Raji (cell line): ENCODE measurements around the gene TCERG1L.

ENCODE experiments used
- POLR2A ChIP-seq: IDR thresholded peaks from 2 replicates; pipeline ENCODE4 v1.6.1; 2011; ENCODE audit warnings: low read depth, low read length, control low read depth; ENCODE audit not compliant: insufficient read depth

Gene TCERG1L

GRCh38 chr10:131249955-131250344 lies 61.6 kb downstream of the TCERG1L start:
- TF ChIP-seq POLR2A: no peak

DNA sequence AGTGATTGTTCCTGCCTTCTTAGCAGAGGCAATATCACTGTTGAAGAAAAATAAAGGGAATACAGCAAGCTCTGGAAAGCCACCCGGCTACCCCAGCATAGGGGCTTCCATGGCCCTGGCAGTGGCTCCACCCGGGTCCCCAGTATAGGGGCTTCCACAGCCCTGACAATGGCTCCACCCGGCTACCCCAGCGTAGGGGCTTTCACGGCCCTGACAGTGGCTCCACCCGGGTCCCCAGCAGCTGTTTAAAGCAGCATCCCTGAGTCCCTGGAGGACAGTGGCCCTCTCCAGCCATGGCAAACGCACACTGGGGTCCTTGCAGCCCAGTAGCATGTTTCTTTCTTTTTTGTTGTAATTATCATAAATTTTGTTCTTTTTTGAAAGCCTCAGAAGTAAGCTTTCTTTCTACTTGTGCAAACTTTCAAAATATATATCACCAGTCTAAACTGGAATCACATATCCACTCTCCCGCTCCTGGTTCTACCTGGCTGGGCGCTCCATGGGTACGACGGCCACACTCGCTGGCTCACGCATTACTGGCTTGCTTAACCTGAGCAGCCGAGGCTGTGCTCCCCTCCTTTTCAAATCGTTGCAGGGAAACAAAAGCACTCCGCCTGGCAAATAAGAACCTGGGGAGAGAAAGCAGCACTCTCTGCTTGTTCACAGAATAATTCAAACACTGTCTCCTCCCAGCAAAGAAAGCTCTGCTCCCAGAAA lies 62.1 kb downstream of the TCERG1L start:
- no peak for TF ChIP-seq POLR2A

DNA sequence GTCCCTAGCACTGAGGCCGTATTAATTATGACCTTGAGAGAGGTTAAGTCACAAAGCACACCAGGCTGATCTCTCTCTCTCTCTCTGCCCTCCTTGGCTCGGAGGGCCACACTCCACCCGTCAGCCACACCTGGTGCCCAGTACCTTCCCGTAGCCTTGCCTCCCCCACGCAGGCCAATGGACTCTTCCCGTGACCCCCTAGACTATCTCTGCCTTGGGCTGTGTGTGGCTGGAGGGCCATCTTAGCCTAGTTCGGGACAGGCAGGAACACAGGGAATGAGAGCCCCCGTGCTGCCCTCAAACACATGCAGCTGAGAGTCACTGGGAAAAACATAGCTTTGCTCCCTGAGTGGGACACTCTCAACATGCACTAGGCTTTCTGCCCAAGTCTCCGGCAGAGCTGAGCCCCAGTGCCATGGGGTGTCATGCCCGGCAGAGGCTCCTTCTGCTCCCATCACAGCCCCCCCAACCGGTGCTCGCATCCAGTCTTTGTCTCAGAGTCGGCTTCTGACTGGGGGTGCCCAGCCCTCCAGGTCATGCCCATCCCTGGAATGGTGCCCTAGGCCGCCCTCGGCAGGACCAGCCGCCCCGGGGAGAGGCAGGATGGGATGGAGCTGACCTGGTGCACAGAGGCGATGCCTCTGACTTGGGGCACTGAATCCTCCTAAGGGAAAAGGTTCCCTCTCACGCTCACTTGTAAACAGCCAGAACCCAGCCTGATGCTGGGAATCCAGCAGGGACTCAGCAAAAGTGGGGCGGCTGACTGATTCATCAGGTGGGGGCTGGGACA lies 63.0 kb downstream of the TCERG1L start:
- no peak for TF ChIP-seq POLR2A

DNA sequence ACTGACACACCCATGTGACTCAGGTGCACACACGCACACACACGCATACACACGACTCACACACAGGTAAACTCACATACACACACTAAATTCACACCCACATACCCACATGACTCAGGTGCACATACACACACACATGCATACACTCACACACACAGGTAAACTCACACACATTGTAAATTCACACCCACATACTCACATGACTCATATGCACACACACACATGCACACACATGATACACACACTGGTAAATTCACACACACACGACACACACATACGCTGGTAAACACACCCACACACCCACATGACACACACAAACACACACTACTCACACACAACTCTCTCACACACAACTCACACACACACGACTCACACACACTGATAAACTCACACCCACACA lies 63.6 kb downstream of the TCERG1L start:
- TF ChIP-seq POLR2A: no peak

- no peak for TF ChIP-seq POLR2A
These were observed 64.7 kb downstream of the TCERG1L start for GRCh38 chr10:131246775-131247174.

DNA sequence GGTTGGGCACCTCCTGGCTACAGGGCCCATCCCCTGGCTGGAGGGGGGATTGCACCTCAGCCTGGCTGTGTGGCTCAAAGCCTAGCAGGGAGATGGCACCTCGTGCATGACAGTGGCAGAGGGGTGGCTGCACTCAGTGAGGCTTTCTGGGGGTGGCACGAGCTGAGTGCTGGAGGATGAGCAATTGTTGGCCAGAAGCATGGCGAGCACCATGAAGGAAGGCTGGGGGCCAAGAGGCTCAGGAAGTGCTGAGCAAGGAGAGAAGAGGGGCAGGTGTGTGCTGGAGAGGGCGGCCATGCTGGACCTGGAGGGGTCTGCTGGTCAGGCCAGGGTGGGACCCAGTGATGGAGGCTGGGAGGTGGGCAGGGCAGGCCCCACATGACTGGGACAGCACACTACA lies 65.4 kb downstream of the TCERG1L start:
- TF ChIP-seq POLR2A: no peak

GRCh38 chr10:131245475-131246059 lies 66.0 kb downstream of the TCERG1L start:
- TF ChIP-seq POLR2A: no peak

- TF ChIP-seq POLR2A: no peak
These were observed 66.7 kb downstream of the TCERG1L start for GRCh38 chr10:131244836-131245235.

GRCh38 chr10:131243076-131243475 lies 68.4 kb downstream of the TCERG1L start:
- TF ChIP-seq POLR2A: no peak

- TF ChIP-seq POLR2A: no peak
These were observed 69.5 kb downstream of the TCERG1L start for GRCh38 chr10:131242007-131242406.

GRCh38 chr10:131240691-131241090 lies 70.8 kb downstream of the TCERG1L start:
- no peak for TF ChIP-seq POLR2A

DNA sequence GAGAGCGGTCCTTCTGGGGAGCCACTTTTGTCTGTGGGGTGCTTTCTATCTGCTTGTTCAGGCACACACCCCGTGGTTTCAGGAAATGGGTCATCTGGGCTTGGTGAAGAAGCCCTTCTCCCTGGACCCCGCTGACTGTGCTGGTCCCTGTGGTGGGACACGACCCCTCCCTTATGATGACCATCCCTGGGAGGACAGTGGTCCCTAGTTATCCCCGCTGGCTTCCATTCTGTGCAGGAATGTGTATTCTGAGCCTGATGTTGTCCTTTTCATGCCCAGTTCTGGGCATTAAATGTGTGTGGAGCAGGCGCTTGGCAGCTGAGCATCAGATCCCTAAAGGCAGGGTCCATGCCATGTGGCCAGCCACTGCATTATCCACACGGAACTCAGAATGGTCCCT lies 71.6 kb downstream of the TCERG1L start:
- no peak for TF ChIP-seq POLR2A

DNA sequence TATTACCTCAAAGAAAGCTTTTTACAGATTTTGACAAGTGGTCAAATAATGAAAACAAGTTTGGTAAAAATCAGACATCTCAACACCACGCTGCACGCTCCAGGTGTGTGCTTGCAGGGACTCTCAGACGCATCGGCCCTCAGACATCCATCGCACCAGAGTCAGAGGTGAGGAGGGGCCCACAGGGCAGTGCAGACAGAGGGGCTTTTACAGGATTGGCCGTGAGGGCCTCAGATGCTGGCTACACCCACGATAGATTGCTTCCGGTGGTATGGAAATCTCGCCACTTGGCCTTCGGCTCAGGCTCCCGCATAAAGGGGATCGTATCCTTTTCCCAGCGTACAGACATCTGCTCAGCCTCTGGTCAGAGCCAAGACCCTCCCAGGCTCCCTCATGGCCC lies 72.1 kb downstream of the TCERG1L start:
- TF ChIP-seq POLR2A: no peak

DNA sequence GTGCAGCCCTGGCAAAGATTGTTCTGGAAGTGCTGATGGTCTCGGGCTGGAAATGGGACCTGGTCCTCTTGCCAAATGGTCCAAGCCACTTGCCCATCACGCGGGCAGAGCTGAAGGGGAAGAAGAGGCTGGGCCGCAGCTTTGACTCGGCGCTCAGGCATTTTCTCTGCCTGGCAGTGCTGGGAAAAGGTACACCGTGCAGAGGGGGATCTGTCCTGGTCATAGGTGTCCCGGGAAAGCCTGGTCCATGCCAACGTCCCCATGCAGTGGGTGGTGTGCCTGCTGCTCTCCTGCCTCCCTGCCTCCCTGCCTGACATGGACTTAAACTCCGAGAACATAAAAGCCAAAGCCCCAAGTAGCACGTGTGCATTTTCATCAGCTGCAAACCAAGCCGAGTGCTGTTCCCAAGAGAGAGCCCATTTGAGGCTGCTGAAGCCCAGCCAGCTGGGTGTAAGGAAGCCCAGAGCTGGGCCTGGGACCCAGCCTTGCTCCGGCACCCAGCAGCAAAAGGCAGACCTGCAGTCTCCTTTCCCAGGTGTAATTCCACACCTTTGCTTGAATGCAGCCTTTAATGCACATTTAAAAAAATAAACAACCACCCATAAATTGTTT lies 72.7 kb downstream of the TCERG1L start:
- TF ChIP-seq POLR2A: no peak

- no peak for TF ChIP-seq POLR2A
These were observed 73.4 kb downstream of the TCERG1L start for GRCh38 chr10:131237991-131238651.
